GM12878 (cell line): ENCODE results near the gene PSMG3. TPM values are rescaled to one million over a fixed set of nuclear protein-coding genes. Genes with fewer than 3 reads are reported as not detected.

Source experiments
- ATAC-seq: fragments of 200-7000 bp; cut with Tn5 transposase; 3 replicates; pipeline ENCODE4 v1.9.1; 2020; ENCODE audit warnings: mild to moderate bottlenecking, moderate library complexity
- BruUV-seq: library from RNA; stranded (reverse); fragments of 400-500 nt; replicated peaks from 2 replicates; lab custom pipeline; 2021; lab: Mats Ljungman, UMichigan
- CTCF ChIA-PET: fragments of 300-600 bp; sonication (Branson Sonifier 250); formaldehyde crosslinking; extraction: SDS; loops from one replicate; lab custom pipeline; 2021; ENCODE audit warnings: inconsistent platforms; lab: Yijun Ruan, JAX
- POLR2A ChIA-PET: fragments of 350-600 bp; formaldehyde crosslinking; extraction: SDS; loops from one replicate; lab custom pipeline; 2021; ENCODE audit warnings: inconsistent platforms; lab: Charles Lee
- RAD21 ChIA-PET: fragments of 300-600 bp; sonication (Branson Sonifier 250); formaldehyde crosslinking; loops from one replicate; lab custom pipeline; 2023; ENCODE audit warnings: antibody characterized with exemption; ENCODE audit not compliant: unreplicated experiment; lab: Charles Lee
- SMC1A ChIA-PET: fragments of 300-600 bp; sonication (Branson Sonifier 250); formaldehyde crosslinking; loops from one replicate; lab custom pipeline; 2023; ENCODE audit not compliant: unreplicated experiment, uncharacterized antibody; lab: Charles Lee
- DNase-seq: peaks from one replicate; pipeline ENCODE4 v3.0.0-alpha.2; 2011; ENCODE audit warnings: low read depth, low spot score
- FAIRE-seq: peaks from 3 replicates; lab custom pipeline; 2011; peaks lifted over from hg19 to GRCh38; lab: Jason Lieb, UNC
- H2AFZ ChIP-seq: 2 replicates; pipeline ENCODE4 v1.6.0; 2011; ENCODE audit warnings: low read depth, low read length, control low read depth; ENCODE audit not compliant: control insufficient read depth
- H3K27ac ChIP-seq: 2 replicates; pipeline ENCODE4 v1.5.1; 2011; ENCODE audit warnings: control low read depth; ENCODE audit not compliant: control insufficient read depth, insufficient read depth
- H3K27me3 ChIP-seq, 2 experiments: replicated peaks in 1 of 2; 2 replicates each; pipeline versions ENCODE4 v1.6.0 to v1.6.1; 2011; ENCODE audit warnings: low read length in 1 of 2; ENCODE audit not compliant: control insufficient read depth in 2 of 2, insufficient read depth in 2 of 2
- H3K36me3 ChIP-seq, 2 experiments: 2 replicates each; pipeline ENCODE4 v1.5.1; 2011; ENCODE audit warnings: low read length in 1 of 2; ENCODE audit not compliant: control insufficient read depth in 2 of 2, insufficient read depth in 2 of 2
- H3K4me1 ChIP-seq: 2 replicates; pipeline ENCODE4 v1.6.1; 2011; ENCODE audit warnings: mild to moderate bottlenecking, low read length, moderate library complexity, mixed read lengths; ENCODE audit not compliant: control insufficient read depth, insufficient read depth
- H3K4me2 ChIP-seq: 2 replicates; pipeline ENCODE4 v1.6.0; 2011; ENCODE audit warnings: control low read depth; ENCODE audit not compliant: control insufficient read depth, insufficient read depth
- H3K4me3 ChIP-seq: fragments of 200-600 bp; sonication (generic); 2 replicates; pipeline ENCODE4 v1.5.1; 2016
- H3K79me2 ChIP-seq: 2 replicates; pipeline ENCODE4 v1.6.0; 2011; ENCODE audit warnings: low read length; ENCODE audit not compliant: control insufficient read depth, insufficient read depth
- H3K9ac ChIP-seq: 2 replicates; pipeline ENCODE4 v1.8.0; 2011; ENCODE audit warnings: low read length, control low read depth, mixed read lengths; ENCODE audit not compliant: control insufficient read depth, insufficient read depth
- H3K9me3 ChIP-seq: replicated peaks from 3 replicates; pipeline ENCODE4 v1.5.1; 2011; ENCODE audit warnings: mild to moderate bottlenecking, low read length; ENCODE audit not compliant: control insufficient read depth, insufficient read depth
- H4K20me1 ChIP-seq: 2 replicates; pipeline ENCODE4 v1.6.0; 2011; ENCODE audit not compliant: control insufficient read depth, insufficient read depth
- BCL3 ChIP-seq: IDR thresholded peaks from 2 replicates; pipeline ENCODE4 v1.6.1; 2011; ENCODE audit warnings: borderline replicate concordance, low read depth, mild to moderate bottlenecking, moderate library complexity, low read length; ENCODE audit not compliant: insufficient read depth, poor library complexity, severe bottlenecking
- CBX5 ChIP-seq: sonication (generic); IDR thresholded peaks from 2 replicates; pipeline ENCODE4 v1.6.1; 2016; ENCODE audit warnings: low read depth, moderate library complexity, mild to moderate bottlenecking, inconsistent platforms
- HCFC1 ChIP-seq: fragments of 150-350 bp; IDR thresholded peaks from 2 replicates; pipeline ENCODE4 v1.6.1; 2014; ENCODE audit warnings: low read length
- LARP7 ChIP-seq: fragments of 450-650 bp; IDR thresholded peaks from 2 replicates; pipeline ENCODE4 v1.6.1; 2017; ENCODE audit warnings: mild to moderate bottlenecking
- NR2F1 ChIP-seq: fragments of 450-650 bp; conservative IDR thresholded peaks from 2 replicates; pipeline ENCODE4 v1.6.1; 2017; ENCODE audit warnings: mild to moderate bottlenecking
- SMC3 ChIP-seq: IDR thresholded peaks from 2 replicates; pipeline ENCODE4 v1.6.1; 2011; ENCODE audit warnings: low read length, improper control_type of control experiment, borderline replicate concordance
- USF1 ChIP-seq: IDR thresholded peaks from 2 replicates; pipeline ENCODE4 v1.6.1; 2011; ENCODE audit warnings: borderline replicate concordance, low read depth, mild to moderate bottlenecking, moderate library complexity, mixed read lengths, low read length; ENCODE audit not compliant: insufficient read depth; ENCODE audit errors: extremely low read length
- WGBS: methylation state at CpG from one replicate; pipeline ENCODE4 v1.1.6; 2016; ENCODE audit warnings: low lambda C conversion rate; ENCODE audit not compliant: insufficient replicate concordance, insufficient coverage; ENCODE audit errors: missing lambda C conversion rate; 5-methylcytosine and 5-hydroxymethylcytosine counted together
- in situ Hi-C: fragments of 300-500 bp; cut with MboI; formaldehyde crosslinking; loops from 9 replicates; pipeline ENCODE4 v1.14.3; 2018; ENCODE audit warnings: mixed read lengths
- intact Hi-C: fragments of 100-400 bp; cut with micrococcal nuclease; formaldehyde crosslinking; loops from one replicate; pipeline ENCODE4 v1.14.2; 2022; ENCODE audit not compliant: unreplicated experiment
- polyA plus RNA-seq, 11 experiments: library from polyadenylated mRNA; depleted of rRNA in 4 of 11; unstranded in 6 of 11; stranded (reverse) in 5 of 11; fragments of >200 nt; fragmentation: Nextera tagmentation in 4 of 11; fragmentation: Illumina TruSeq in 1 of 11; extraction: Ambion mirVana in 4 of 11; extraction: Trizol in 1 of 11; gene quantifications; 1 replicate in 1 of 11; 2 replicates in 10 of 11; pipeline versions ENCODE4 v1.2.1 to v1.2.3, GENCODE V29; 2011 to 2016; ENCODE audit warnings: inconsistent platforms in 2 of 11, missing spikeins in 2 of 11, low read depth in 1 of 11
- total RNA-seq, 4 experiments: library from RNA; depleted of rRNA in 3 of 4; stranded (reverse); fragments of >200 nt in 3 of 4; fragmentation: Illumina TruSeq in 1 of 4; extraction: Trizol in 1 of 4; gene quantifications; 2 replicates each; pipeline versions ENCODE4 v1.2.1 to v1.2.3, GENCODE V29; 2013 to 2021

Gene PSMG3
- total and polyA plus RNA-seq, 10 of the 15 experiments (the other 5 are each of a cell fraction or from before 2014, with no cell fraction given) = 23.9 to 115 (median 60.6) TPM

- no peak for TF ChIP-seq USF1
Measured at GRCh38 chr7:1563981-1564602, 5.7 kb downstream of the PSMG3 start (continued).

- Histone ChIP-seq H4K20me1 (no peaks in the 10 kb centered on the region), H3K9me3 (no peaks in the 10 kb centered on the region), H3K9ac (no peak overlapping the region), H3K4me3 (no peak overlapping the region), H3K4me1 (no peaks in the 10 kb centered on the region; the same call in 1 of the 2 replicates), H2AFZ (no peak overlapping the region), H3K79me2 (no peaks in the 10 kb centered on the region), H3K4me2 (no peak overlapping the region), H3K27me3 (no peaks in the 10 kb centered on the region), H3K36me3 (peaks cover 4 to 8% of the 10 kb centered on the region in 2 experiments; a peak in 3 of 4 replicates), H3K27ac (no peak overlapping the region)
- intact Hi-C loops (no loop called here), in situ Hi-C loops (no loop called here)
- SMC1A ChIA-PET = no interaction called here
- ATAC-seq (no peak), FAIRE-seq (no peak), DNase-seq (no peak)
- BruUV-seq = no TSS peak
- 78% methylated on average over 18 of the region's 18 CpGs for WGBS
- CTCF ChIA-PET = no interaction called here
- POLR2A ChIA-PET = no interaction called here
- RAD21 ChIA-PET = no interaction called here
- no peak for TF ChIP-seq HCFC1
- TF ChIP-seq LARP7 = no peak
- TF ChIP-seq SMC3 = no peak
- no peak for TF ChIP-seq CBX5
- TF ChIP-seq BCL3 = no peak
- no peak for TF ChIP-seq NR2F1
Measured at GRCh38 chr7:1562597-1563051, 7.2 kb downstream of the PSMG3 start.
